SU-DHL-6 (cell line): Measurements from ENCODE around the gene STS.

Experiments used
- CTCF ChIP-seq: fragments of 200-600 bp; sonication (generic); IDR thresholded peaks from one replicate; pipeline ENCODE4 v1.5.1; 2017; ENCODE audit warnings: antibody characterized with exemption, mild to moderate bottlenecking, low read length, moderate library complexity; ENCODE audit not compliant: insufficient read depth, poor library complexity, severe bottlenecking
- EZH2phosphoT487 ChIP-seq: fragments of 200-600 bp; sonication (generic), shearing (Covaris generic); conservative IDR thresholded peaks from 2 replicates; pipeline ENCODE4 v1.6.1; 2018; ENCODE audit warnings: mild to moderate bottlenecking, antibody characterized with exemption, low read length, moderate library complexity, mixed read lengths

GRCh38 chrX:7155163-7155562, 7.7 kb downstream of the STS start:
- TF ChIP-seq CTCF (no peak), EZH2phosphoT487 (no peak)
